ENCODE data around the gene FLT4. TPM values are rescaled to one million over a fixed set of nuclear protein-coding genes. Genes with fewer than 3 reads are reported as not detected.

The FLT4 gene
- total and polyA plus RNA-seq, 2 donors (not counting 1 experiment from before 2014, with no cell fraction given) = 0.01 TPM; not detected in 1

GRCh38 chr5:180636403-180637075, 12.9 kb downstream of the FLT4 start:
- ATAC-seq (ENCODE audit: low read depth) = no peak
- Histone ChIP-seq H3K9me3 (ENCODE audit: control extremely low read depth in 1 of 3, control insufficient read depth in 2 of 3, insufficient read depth in 1 of 3, low read length in 2 of 3) (no peaks in the 10 kb centered on the region), H3K79me2 (ENCODE audit: control insufficient read depth, insufficient read depth, low read length) (no peaks in the 10 kb centered on the region), H4K20me1 (ENCODE audit: control insufficient read depth, insufficient read depth, low read length, poor library complexity, severe bottlenecking) (no peaks in the 10 kb centered on the region), H3K4me2 (replicated peaks; ENCODE audit: low read depth, low read length, poor library complexity, severe bottlenecking) (no peak overlapping the region), H3K9ac (ENCODE audit: low read length) (no peak overlapping the region), H3K4me3 (ENCODE audit: control extremely low read depth in 1 of 5, extremely low read depth in 1 of 5, insufficient read depth in 1 of 5, low read depth in 2 of 5, low read length in 4 of 5) (no peak overlapping the region), H3K4me1 (ENCODE audit: control insufficient read depth in 2 of 2, insufficient read depth in 2 of 2, low read length in 2 of 2) (no peaks in the 10 kb centered on the region), H3K27ac (ENCODE audit: low read length in 2 of 2) (no peak overlapping the region), H3K36me3 (replicated peaks in 1 of 2; ENCODE audit: control extremely low read depth in 1 of 2, control insufficient read depth in 1 of 2, extremely low read depth in 1 of 2, insufficient read depth in 2 of 2, low read length in 1 of 2) (no peaks in the 10 kb centered on the region), H3K27me3 (replicated peaks in 1 of 4; ENCODE audit: control extremely low read depth in 1 of 4, control insufficient read depth in 3 of 4, insufficient read depth in 4 of 4, low read length in 3 of 4) (no peaks in the 10 kb centered on the region), H2AFZ (ENCODE audit: insufficient read depth, low read depth, low read length, poor library complexity, severe bottlenecking) (no peak overlapping the region)
- POLR2A ChIA-PET = no interaction called here
- H3K27me3 Mint-ChIP-seq = no peaks in the 10 kb centered on the region
- no peak for DNase-seq
- intact Hi-C loops (cut with micrococcal nuclease) = no loop called here
- peaks cover 3% of the 10 kb centered on the region for H3K4me1 Mint-ChIP-seq
- no peak overlapping the region for H3K27ac Mint-ChIP-seq
- no peak overlapping the region for H3K4me3 Mint-ChIP-seq
- H3K9me3 Mint-ChIP-seq (ENCODE audit: insufficient read depth) = peaks cover 3% of the 10 kb centered on the region
- 86% methylated on average over 17 of the region's 18 CpGs for WGBS (ENCODE audit: insufficient coverage)
- CTCF ChIA-PET = no interaction called here
- no peak for TF ChIP-seq EZH2 (IDR thresholded peaks at IDR 0.05; ENCODE audit: borderline replicate concordance, insufficient read depth, low read depth, low read length, poor library complexity, severe bottlenecking)
- TF ChIP-seq CTCF (IDR thresholded peaks at IDR 0.05) = no peak

- ATAC-seq (ENCODE audit: low read depth) = no peak
- Histone ChIP-seq H4K20me1 (ENCODE audit: control insufficient read depth, insufficient read depth, low read length, poor library complexity, severe bottlenecking) (no peaks in the 10 kb centered on the region), H3K79me2 (ENCODE audit: control insufficient read depth, insufficient read depth, low read length) (no peaks in the 10 kb centered on the region), H2AFZ (ENCODE audit: insufficient read depth, low read depth, low read length, poor library complexity, severe bottlenecking) (no peak overlapping the region), H3K36me3 (replicated peaks in 1 of 2; ENCODE audit: control extremely low read depth in 1 of 2, control insufficient read depth in 1 of 2, extremely low read depth in 1 of 2, insufficient read depth in 2 of 2, low read length in 1 of 2) (no peaks in the 10 kb centered on the region), H3K4me2 (replicated peaks; ENCODE audit: low read depth, low read length, poor library complexity, severe bottlenecking) (no peak overlapping the region), H3K9ac (ENCODE audit: low read length) (no peak overlapping the region), H3K27ac (ENCODE audit: low read length in 2 of 2) (no peak overlapping the region), H3K4me3 (ENCODE audit: control extremely low read depth in 1 of 5, extremely low read depth in 1 of 5, insufficient read depth in 1 of 5, low read depth in 2 of 5, low read length in 4 of 5) (no peak overlapping the region), H3K27me3 (replicated peaks in 1 of 4; ENCODE audit: control extremely low read depth in 1 of 4, control insufficient read depth in 3 of 4, insufficient read depth in 4 of 4, low read length in 3 of 4) (no peaks in the 10 kb centered on the region), H3K4me1 (ENCODE audit: control insufficient read depth in 2 of 2, insufficient read depth in 2 of 2, low read length in 2 of 2) (no peaks in the 10 kb centered on the region), H3K9me3 (ENCODE audit: control extremely low read depth in 1 of 3, control insufficient read depth in 2 of 3, insufficient read depth in 1 of 3, low read length in 2 of 3) (no peaks in the 10 kb centered on the region)
- ChIA-PET POLR2A (no interaction called here), CTCF (no interaction called here)
- WGBS (ENCODE audit: insufficient coverage) = 79% methylated on average over 8 of the region's 8 CpGs
- Mint-ChIP-seq H3K27me3 (no peaks in the 10 kb centered on the region), H3K9me3 (ENCODE audit: insufficient read depth) (peaks cover 3% of the 10 kb centered on the region), H3K27ac (no peak overlapping the region), H3K4me1 (peaks cover 3% of the 10 kb centered on the region), H3K4me3 (no peak overlapping the region)
- intact Hi-C loops (cut with micrococcal nuclease) = no loop called here
- TF ChIP-seq EZH2 (IDR thresholded peaks at IDR 0.05; ENCODE audit: borderline replicate concordance, insufficient read depth, low read depth, low read length, poor library complexity, severe bottlenecking) = no peak
- no peak for TF ChIP-seq CTCF (IDR thresholded peaks at IDR 0.05)
- DNase-seq = no peak
Measured at GRCh38 chr5:180636016-180636402, 13.4 kb downstream of the FLT4 start.
